ENCODE results near the gene PRDX1.
"Not testable (repeated sequence)": the region's sequence is repeated elsewhere in the genome, so short reads cannot be mapped to it uniquely, and the experiment has no call there.

The PRDX1 gene

GRCh38 chr1:45488666-45489377 is 32.9 kb downstream of the PRDX1 start:
- H3K9me3 ChIP-seq = no peaks in the 10 kb centered on the region
- no peak for TF ChIP-seq CTCF (IDR thresholded peaks at IDR 0.05)
- no peaks in the 10 kb centered on the region for H3K36me3 ChIP-seq
- no peak overlapping the region for H3K27ac ChIP-seq
- H3K4me3 ChIP-seq (ENCODE audit: low read depth in 1 of 2, low read length in 1 of 2) = no peak overlapping the region
- no peaks in the 10 kb centered on the region for H3K27me3 ChIP-seq
- peaks cover 29 to 30% of the 10 kb centered on the region in 2 experiments for H3K4me1 ChIP-seq (ENCODE audit: control insufficient read depth in 1 of 2, insufficient read depth in 1 of 2, low read depth in 1 of 2, low read length in 1 of 2)

GRCh38 chr1:45485949-45486348 is 35.7 kb downstream of the PRDX1 start:
- TF ChIP-seq CTCF (IDR thresholded peaks at IDR 0.05) = no peak
- Histone ChIP-seq H3K4me3 (ENCODE audit: low read depth in 1 of 2, low read length in 1 of 2) (no peak overlapping the region), H3K27me3 (no peaks in the 10 kb centered on the region)

GRCh38 chr1:45479039-45479748 is 42.5 kb downstream of the PRDX1 start:
- H3K36me3 ChIP-seq = no peaks in the 10 kb centered on the region
- no peak overlapping the region for H3K27ac ChIP-seq
- H3K4me1 ChIP-seq (ENCODE audit: control insufficient read depth in 1 of 2, insufficient read depth in 1 of 2, low read depth in 1 of 2, low read length in 1 of 2) = peaks cover 3 to 5% of the 10 kb centered on the region in 2 experiments
- no peaks in the 10 kb centered on the region for H3K9me3 ChIP-seq
- no peak for TF ChIP-seq CTCF (IDR thresholded peaks at IDR 0.05)
- H3K4me3 ChIP-seq (ENCODE audit: low read depth in 1 of 2, low read length in 1 of 2) = no peak overlapping the region
- no peaks in the 10 kb centered on the region for H3K27me3 ChIP-seq

More at GRCh38 chr1:45485949-45486348, 35.7 kb downstream of the PRDX1 start:
- Histone ChIP-seq H3K4me1 (ENCODE audit: control insufficient read depth in 1 of 2, insufficient read depth in 1 of 2, low read depth in 1 of 2, low read length in 1 of 2) (peaks cover 23 to 27% of the 10 kb centered on the region in 2 experiments), H3K36me3 (no peaks in the 10 kb centered on the region), H3K9me3 (no peaks in the 10 kb centered on the region), H3K27ac (no peak overlapping the region)

- no peak for TF ChIP-seq CTCF (IDR thresholded peaks at IDR 0.05)
- H3K27me3 ChIP-seq = no peaks in the 10 kb centered on the region
- H3K9me3 ChIP-seq = no peaks in the 10 kb centered on the region
- no peak overlapping the region for H3K4me3 ChIP-seq (ENCODE audit: low read depth in 1 of 2, low read length in 1 of 2)
- H3K27ac ChIP-seq = no peak overlapping the region
- H3K4me1 ChIP-seq (ENCODE audit: control insufficient read depth in 1 of 2, insufficient read depth in 1 of 2, low read depth in 1 of 2, low read length in 1 of 2) = peaks cover 0 to 1% of the 10 kb centered on the region in 2 experiments
- H3K36me3 ChIP-seq = no peaks in the 10 kb centered on the region
Observed at GRCh38 chr1:45478121-45478814, 43.4 kb downstream of the PRDX1 start.

GRCh38 chr1:45477646-45478045 is 44.0 kb downstream of the PRDX1 start:
- Histone ChIP-seq H3K36me3 (no peaks in the 10 kb centered on the region), H3K4me3 (ENCODE audit: low read depth in 1 of 2, low read length in 1 of 2) (no peak overlapping the region), H3K27ac (no peak overlapping the region), H3K4me1 (ENCODE audit: control insufficient read depth in 1 of 2, insufficient read depth in 1 of 2, low read depth in 1 of 2, low read length in 1 of 2) (no peaks in the 10 kb centered on the region), H3K9me3 (no peaks in the 10 kb centered on the region), H3K27me3 (no peaks in the 10 kb centered on the region)
- no peak for TF ChIP-seq CTCF (IDR thresholded peaks at IDR 0.05)

- H3K4me1 ChIP-seq (ENCODE audit: control insufficient read depth in 1 of 2, insufficient read depth in 1 of 2, low read depth in 1 of 2, low read length in 1 of 2); H3K9me3 ChIP-seq; H3K36me3 ChIP-seq; H3K27ac ChIP-seq; H3K27me3 ChIP-seq; H3K4me3 ChIP-seq (ENCODE audit: low read depth in 1 of 2, low read length in 1 of 2): not testable (repeated sequence)
Observed at GRCh38 chr1:45474194-45474593, 47.5 kb downstream of the PRDX1 start.

Data from neutrophil (primary cell).